PC-9 (cell line): ENCODE results near the gene MACROH2A1. TPM values are rescaled to one million over a fixed set of nuclear protein-coding genes. Genes with fewer than 3 reads are reported as not detected.
A peak's percentile ranks its signal among the peaks of the same experiment; 100 is the strongest.

Experiments
- BruUV-seq: library from RNA; stranded (reverse); fragments of 400-500 nt; replicated peaks from 2 replicates; lab custom pipeline; 2021; lab: Mats Ljungman, UMichigan
- CTCF ChIA-PET: fragments of 300-600 bp; sonication (Branson Sonifier 250); formaldehyde crosslinking; loops from one replicate; lab custom pipeline; 2022; ENCODE audit warnings: antibody characterized with exemption; lab: Charles Lee
- POLR2A ChIA-PET: fragments of 300-600 bp; sonication (Branson Sonifier 250); formaldehyde crosslinking; loops from one replicate; lab custom pipeline; 2022; ENCODE audit warnings: antibody characterized with exemption; ENCODE audit not compliant: unreplicated experiment; lab: Charles Lee
- DNase-seq, 2 experiments: peaks; one replicate each; pipeline versions ENCODE4 v3.0.0 to v3.0.0-alpha.2; 2015 to 2022; ENCODE audit warnings: mixed read lengths in 1 of 2
- H2AFZ ChIP-seq: fragments of 200-600 bp; sonication (generic); 2 replicates; pipeline ENCODE4 v1.8.1; 2017; ENCODE audit warnings: antibody characterized with exemption
- H3F3A ChIP-seq: fragments of 200-600 bp; sonication (generic); 2 replicates; pipeline ENCODE4 v1.8.1; 2017; ENCODE audit warnings: antibody characterized with exemption, mild to moderate bottlenecking, low read depth; ENCODE audit not compliant: insufficient read depth
- H3K27ac ChIP-seq: fragments of 200-600 bp; sonication (generic); 2 replicates; pipeline ENCODE4 v1.6.1; 2016; ENCODE audit warnings: mixed run types
- H3K27me3 ChIP-seq: fragments of 200-600 bp; sonication (generic); 2 replicates; pipeline ENCODE4 v1.6.1; 2016; ENCODE audit warnings: low read depth, mixed run types; ENCODE audit not compliant: insufficient read depth
- H3K36me3 ChIP-seq: fragments of 200-600 bp; sonication (generic); 2 replicates; pipeline ENCODE4 v1.6.1; 2016; ENCODE audit warnings: low read depth, mixed run types
- H3K4me1 ChIP-seq: fragments of 200-600 bp; sonication (generic); replicated peaks from 2 replicates; pipeline ENCODE4 v1.6.1; 2016; ENCODE audit warnings: mixed run types; ENCODE audit not compliant: insufficient read depth
- H3K4me2 ChIP-seq: fragments of 200-600 bp; sonication (generic); 2 replicates; pipeline ENCODE4 v1.6.1; 2017; ENCODE audit warnings: mixed run types
- H3K4me3 ChIP-seq: fragments of 200-600 bp; sonication (generic); 2 replicates; pipeline ENCODE4 v1.6.1; 2016; ENCODE audit warnings: mixed run types
- H3K79me2 ChIP-seq: fragments of 200-600 bp; sonication (generic); 2 replicates; pipeline ENCODE4 v1.6.1; 2017; ENCODE audit warnings: low read depth, mixed run types
- H3K9me2 ChIP-seq: fragments of 200-600 bp; sonication (generic); 2 replicates; pipeline ENCODE4 v1.8.1; 2017; ENCODE audit warnings: mild to moderate bottlenecking; ENCODE audit not compliant: insufficient read depth
- H3K9me3 ChIP-seq: fragments of 200-600 bp; sonication (generic); 2 replicates; pipeline ENCODE4 v1.8.1; 2016; ENCODE audit warnings: low read depth; ENCODE audit not compliant: insufficient read depth
- H4K20me1 ChIP-seq: fragments of 200-600 bp; sonication (generic); 2 replicates; pipeline ENCODE4 v1.8.1; 2017; ENCODE audit not compliant: insufficient read depth
- EZH2 ChIP-seq: fragments of 200-600 bp; sonication (generic); IDR thresholded peaks from 2 replicates; pipeline ENCODE4 v1.8.0; 2017; ENCODE audit warnings: antibody characterized with exemption, low read depth
- intact Hi-C: fragments of 100-400 bp; cut with micrococcal nuclease; formaldehyde crosslinking; loops from one replicate; pipeline ENCODE4 v1.10.0; 2022; ENCODE audit not compliant: unreplicated experiment
- total RNA-seq: library from RNA; stranded (reverse); gene quantifications from 2 replicates; pipeline ENCODE4 v1.2.3, GENCODE V29; 2021
- TF ChIP-seq, protein P1 (sequence below): fragments of 200-600 bp; sonication (generic); conservative IDR thresholded peaks from 2 replicates; pipeline ENCODE4 v1.6.1; 2017; ENCODE audit warnings: mixed run types, antibody characterized with exemption, mild to moderate bottlenecking, moderate library complexity

Gene MACROH2A1
- total RNA-seq, 1 experiment from 2014 or later: 223 TPM

DNA sequence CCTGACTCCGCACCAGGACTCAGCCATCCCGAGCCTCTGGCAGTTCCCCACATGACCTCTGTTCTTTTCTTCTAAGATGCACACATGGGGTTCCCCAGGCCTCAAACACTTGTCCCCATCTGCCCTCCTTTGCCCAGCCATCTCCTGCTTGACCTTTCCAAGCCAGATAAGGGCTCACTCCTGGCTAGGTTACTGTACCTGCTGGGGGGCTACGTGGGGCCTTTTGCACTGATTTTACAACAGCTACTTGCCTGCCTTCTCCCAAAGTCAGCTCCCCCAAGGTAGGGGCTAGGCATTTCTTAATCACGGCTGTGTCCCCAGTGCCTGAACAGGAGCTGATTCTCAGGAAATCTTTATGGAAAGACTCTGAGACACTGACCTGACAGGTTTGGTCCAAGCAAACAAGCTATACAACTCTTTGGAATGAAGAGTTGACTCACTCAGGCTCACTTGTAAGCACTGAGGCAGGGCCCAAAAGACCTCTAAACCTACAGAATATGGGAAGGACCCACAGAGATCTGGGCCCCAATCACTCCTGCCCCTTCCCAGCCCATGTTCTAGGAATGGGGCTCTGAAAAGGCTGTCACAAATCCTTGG is 2.5 kb downstream of the MACROH2A1 start:
- Histone ChIP-seq H3K79me2 (peaks cover 72% of the 10 kb centered on the region), H3K4me3 (no peak overlapping the region), H4K20me1 (peaks cover 65% of the 10 kb centered on the region), H3K9me2 (no peaks in the 10 kb centered on the region), H3F3A (0 out of 2 replicates have a peak, but pooled peaks cover 3% of the 10 kb centered on the region), H3K27ac (no peak overlapping the region), H3K36me3 (peaks cover 7% of the 10 kb centered on the region; the same call in 1 of the 2 replicates), H2AFZ (no peak overlapping the region), H3K27me3 (no peaks in the 10 kb centered on the region), H3K9me3 (no peaks in the 10 kb centered on the region), H3K4me1 (peaks cover 21% of the 10 kb centered on the region), H3K4me2 (peak overlapping the region; percentile 89)
- TF ChIP-seq, protein P1, sequence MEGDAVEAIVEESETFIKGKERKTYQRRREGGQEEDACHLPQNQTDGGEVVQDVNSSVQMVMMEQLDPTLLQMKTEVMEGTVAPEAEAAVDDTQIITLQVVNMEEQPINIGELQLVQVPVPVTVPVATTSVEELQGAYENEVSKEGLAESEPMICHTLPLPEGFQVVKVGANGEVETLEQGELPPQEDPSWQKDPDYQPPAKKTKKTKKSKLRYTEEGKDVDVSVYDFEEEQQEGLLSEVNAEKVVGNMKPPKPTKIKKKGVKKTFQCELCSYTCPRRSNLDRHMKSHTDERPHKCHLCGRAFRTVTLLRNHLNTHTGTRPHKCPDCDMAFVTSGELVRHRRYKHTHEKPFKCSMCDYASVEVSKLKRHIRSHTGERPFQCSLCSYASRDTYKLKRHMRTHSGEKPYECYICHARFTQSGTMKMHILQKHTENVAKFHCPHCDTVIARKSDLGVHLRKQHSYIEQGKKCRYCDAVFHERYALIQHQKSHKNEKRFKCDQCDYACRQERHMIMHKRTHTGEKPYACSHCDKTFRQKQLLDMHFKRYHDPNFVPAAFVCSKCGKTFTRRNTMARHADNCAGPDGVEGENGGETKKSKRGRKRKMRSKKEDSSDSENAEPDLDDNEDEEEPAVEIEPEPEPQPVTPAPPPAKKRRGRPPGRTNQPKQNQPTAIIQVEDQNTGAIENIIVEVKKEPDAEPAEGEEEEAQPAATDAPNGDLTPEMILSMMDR: no peak
- TF ChIP-seq EZH2: no peak
- POLR2A ChIA-PET: no interaction called here
- intact Hi-C loops: no loop called here
- BruUV-seq: no TSS peak
- DNase-seq: peak in 1 of 2 experiments; percentile 48
- CTCF ChIA-PET: no interaction called here

DNA sequence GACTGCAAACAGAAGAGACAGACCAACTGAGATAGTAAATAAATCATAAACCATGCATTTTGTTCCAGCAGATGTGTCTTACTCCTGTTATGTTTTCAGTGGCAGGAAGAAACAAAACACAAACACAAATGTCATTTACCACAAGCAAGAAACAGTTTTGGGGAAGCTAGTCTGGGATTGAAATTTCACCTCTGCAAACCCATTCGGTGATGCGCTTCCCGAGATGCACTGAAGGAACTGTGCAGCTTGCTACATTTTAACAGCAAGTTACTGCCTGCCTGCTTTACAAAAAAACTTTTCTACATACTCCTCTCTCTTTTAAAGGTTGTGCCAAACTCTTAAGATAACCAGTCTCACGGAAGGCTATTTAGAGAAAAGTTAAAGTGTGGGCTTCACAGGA is 3.2 kb downstream of the MACROH2A1 start:
- TF ChIP-seq EZH2: no peak
- TF ChIP-seq, protein P1: no peak
- 0 out of 2 replicates have a peak, but pooled peaks cover 3% of the 10 kb centered on the region for H3F3A ChIP-seq
- H3K4me3 ChIP-seq: no peak overlapping the region
- no peak overlapping the region for H2AFZ ChIP-seq
- H3K27me3 ChIP-seq: no peaks in the 10 kb centered on the region
- H3K4me1 ChIP-seq: peaks cover 21% of the 10 kb centered on the region
- BruUV-seq: no TSS peak
- H3K9me2 ChIP-seq: no peaks in the 10 kb centered on the region
- DNase-seq: no peak
- ChIA-PET CTCF (no interaction called here), POLR2A (no interaction called here)
- H3K4me2 ChIP-seq: no peak overlapping the region
- no peak overlapping the region for H3K27ac ChIP-seq
- H4K20me1 ChIP-seq: peaks cover 72% of the 10 kb centered on the region
- peaks cover 7% of the 10 kb centered on the region; the same call in 1 of the 2 replicates for H3K36me3 ChIP-seq
- no peaks in the 10 kb centered on the region for H3K9me3 ChIP-seq
- intact Hi-C loops: no loop called here
- peaks cover 79% of the 10 kb centered on the region for H3K79me2 ChIP-seq

DNA sequence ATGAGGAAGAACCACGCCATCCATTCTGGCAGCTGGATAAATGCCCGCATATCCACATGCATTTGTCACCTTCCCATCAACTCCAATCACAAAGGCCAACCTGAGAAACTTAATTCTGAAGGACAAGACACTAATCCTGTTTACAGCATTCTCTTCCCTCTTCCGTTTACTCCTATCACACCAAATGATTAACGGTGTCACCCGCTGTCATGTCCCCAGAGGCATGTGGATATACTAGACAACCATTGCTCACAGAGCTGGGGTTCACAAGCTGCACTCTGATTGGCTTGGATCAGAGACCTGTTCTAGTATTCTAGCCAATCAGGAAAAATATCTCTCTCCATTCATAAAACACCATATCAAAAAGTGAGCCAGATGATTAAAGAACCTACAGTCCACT is 3.6 kb downstream of the MACROH2A1 start:
- Histone ChIP-seq H3K27ac (no peak overlapping the region), H3K36me3 (peaks cover 7% of the 10 kb centered on the region; the same call in 1 of the 2 replicates), H3K4me1 (peaks cover 21% of the 10 kb centered on the region), H2AFZ (no peak overlapping the region), H4K20me1 (peaks cover 76% of the 10 kb centered on the region), H3K9me3 (no peaks in the 10 kb centered on the region), H3F3A (0 out of 2 replicates have a peak, but pooled peaks cover 2% of the 10 kb centered on the region), H3K27me3 (no peaks in the 10 kb centered on the region), H3K79me2 (peaks cover 83% of the 10 kb centered on the region), H3K9me2 (no peaks in the 10 kb centered on the region), H3K4me3 (no peak overlapping the region), H3K4me2 (no peak overlapping the region)
- BruUV-seq: no TSS peak
- intact Hi-C loops: no loop called here
- ChIA-PET POLR2A (no interaction called here), CTCF (no interaction called here)
- DNase-seq: no peak
- no peak for TF ChIP-seq EZH2
- TF ChIP-seq, protein P1: no peak
